IPS-20b (cell line): ENCODE results near the gene MANBA.
"Not testable (repeated sequence)": the region's sequence is repeated elsewhere in the genome, so short reads cannot be mapped to it uniquely, and the experiment has no call there.

Experiments
- H3K27ac ChIP-seq: one replicate; pipeline ENCODE4 v1.5.1; 2013; ENCODE audit warnings: low read length
- H3K27me3 ChIP-seq: 2 replicates; pipeline ENCODE4 v1.6.1; 2013; ENCODE audit warnings: mild to moderate bottlenecking, low read length, inconsistent platforms; ENCODE audit not compliant: insufficient read depth
- H3K36me3 ChIP-seq: 2 replicates; pipeline ENCODE4 v1.6.1; 2013; ENCODE audit warnings: low read depth, mild to moderate bottlenecking, inconsistent platforms, low read length, moderate library complexity; ENCODE audit not compliant: insufficient read depth
- H3K4me1 ChIP-seq: 2 replicates; pipeline ENCODE4 v1.6.1; 2013; ENCODE audit warnings: mild to moderate bottlenecking, control low read depth, inconsistent platforms, low read length, moderate library complexity; ENCODE audit not compliant: insufficient read depth
- H3K4me3 ChIP-seq: 2 replicates; pipeline ENCODE4 v1.5.1; 2013; ENCODE audit warnings: mild to moderate bottlenecking, low read length, inconsistent platforms
- H3K9ac ChIP-seq: 2 replicates; pipeline ENCODE4 v1.6.1; 2013; ENCODE audit warnings: low read depth, mild to moderate bottlenecking, inconsistent platforms, low read length, moderate library complexity
- H3K9me3 ChIP-seq: 2 replicates; pipeline ENCODE4 v1.6.1; 2013; ENCODE audit warnings: mild to moderate bottlenecking, low read depth, low read length, inconsistent platforms; ENCODE audit not compliant: insufficient read depth

The MANBA gene

DNA sequence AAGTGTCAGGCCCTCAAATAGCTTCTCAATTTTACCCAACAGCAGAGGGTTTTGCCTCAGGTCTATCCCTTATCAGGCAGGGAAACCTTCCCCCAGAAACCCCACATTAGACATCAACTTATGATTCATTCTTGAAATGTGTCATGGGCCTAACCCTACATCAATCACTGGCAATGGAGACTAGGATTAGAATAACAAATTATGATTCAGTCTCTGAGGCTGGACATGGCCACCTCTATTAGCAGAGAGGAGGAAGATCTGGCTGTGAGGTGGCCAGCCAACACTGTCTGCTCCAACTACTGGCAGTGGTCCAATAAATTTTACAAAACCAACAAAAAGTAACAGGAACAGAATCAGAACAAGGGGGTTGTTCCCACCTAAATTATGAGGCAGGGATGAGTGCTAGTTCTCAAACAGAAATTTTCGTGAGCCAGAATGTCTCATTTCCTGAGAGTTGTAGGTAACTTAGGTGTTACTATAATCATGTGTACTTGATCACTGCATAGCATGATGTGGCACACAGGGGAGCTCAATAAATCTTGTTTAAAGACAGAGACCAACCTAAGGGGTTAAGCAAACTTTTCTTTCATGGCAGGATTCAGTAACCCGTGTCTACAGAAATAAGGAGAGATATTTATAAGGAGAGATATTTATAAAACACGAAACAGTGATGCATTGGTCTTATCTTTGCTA is 132.8 kb downstream of the MANBA start:
- Histone ChIP-seq H3K4me1 (no peaks in the 10 kb centered on the region), H3K9ac (no peak overlapping the region), H3K36me3 (peaks cover 13% of the 10 kb centered on the region; the same call in 1 of the 2 replicates), H3K4me3 (no peak overlapping the region), H3K9me3 (no peaks in the 10 kb centered on the region), H3K27ac (no peak overlapping the region), H3K27me3 (no peaks in the 10 kb centered on the region)

GRCh38 chr4:102625232-102625930 is 135.4 kb downstream of the MANBA start:
- H3K9ac ChIP-seq: no peak overlapping the region
- no peaks in the 10 kb centered on the region for H3K9me3 ChIP-seq
- no peak overlapping the region for H3K27ac ChIP-seq
- no peak overlapping the region for H3K4me3 ChIP-seq
- H3K4me1 ChIP-seq: peaks cover 2% of the 10 kb centered on the region; the same call in 1 of the 2 replicates
- H3K36me3 ChIP-seq: no peaks in the 10 kb centered on the region
- no peaks in the 10 kb centered on the region for H3K27me3 ChIP-seq

GRCh38 chr4:102624505-102624904 is 136.3 kb downstream of the MANBA start:
- H3K36me3 ChIP-seq: no peaks in the 10 kb centered on the region
- H3K27me3 ChIP-seq: no peaks in the 10 kb centered on the region
- H3K9me3 ChIP-seq: no peaks in the 10 kb centered on the region
- H3K9ac ChIP-seq: no peak overlapping the region
- H3K4me3 ChIP-seq: no peak overlapping the region
- no peak overlapping the region for H3K27ac ChIP-seq
- peaks cover 3% of the 10 kb centered on the region; the same call in 1 of the 2 replicates for H3K4me1 ChIP-seq

DNA sequence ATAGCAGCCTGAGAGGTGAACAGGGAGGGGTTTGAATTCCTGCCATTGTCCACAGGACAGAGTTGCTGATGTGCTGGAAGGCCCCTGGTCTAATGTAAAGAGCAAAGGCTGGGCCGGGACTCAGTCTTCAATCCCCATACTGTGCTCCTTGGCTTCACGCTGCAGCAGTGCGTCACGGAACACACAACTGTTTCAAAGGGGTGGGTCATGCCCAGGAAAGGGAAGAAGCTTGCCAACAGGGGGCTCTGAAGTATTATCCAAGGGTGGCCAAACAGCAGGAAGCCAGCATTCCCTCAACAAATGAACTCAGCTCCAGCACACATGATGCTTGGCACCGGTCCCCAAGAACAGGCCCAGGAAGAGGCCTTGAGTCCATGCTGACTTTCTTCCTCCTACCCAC is 137.1 kb downstream of the MANBA start:
- H3K27ac ChIP-seq: no peak overlapping the region
- no peak overlapping the region for H3K4me3 ChIP-seq
- H3K9me3 ChIP-seq: no peaks in the 10 kb centered on the region
- no peak overlapping the region for H3K9ac ChIP-seq
- H3K27me3 ChIP-seq: no peaks in the 10 kb centered on the region
- H3K4me1 ChIP-seq: peaks cover 3% of the 10 kb centered on the region; the same call in 1 of the 2 replicates
- no peaks in the 10 kb centered on the region for H3K36me3 ChIP-seq

GRCh38 chr4:102620697-102621497 is 139.9 kb downstream of the MANBA start:
- peaks cover 10% of the 10 kb centered on the region for H3K4me1 ChIP-seq
- H3K9ac ChIP-seq: no peak overlapping the region
- no peaks in the 10 kb centered on the region for H3K36me3 ChIP-seq
- no peak overlapping the region for H3K27ac ChIP-seq
- no peaks in the 10 kb centered on the region for H3K27me3 ChIP-seq
- H3K9me3 ChIP-seq: no peaks in the 10 kb centered on the region
- no peak overlapping the region for H3K4me3 ChIP-seq

- H3K36me3 ChIP-seq, H3K9me3 ChIP-seq, H3K27ac ChIP-seq, H3K27me3 ChIP-seq, H3K9ac ChIP-seq, H3K4me3 ChIP-seq: not testable (repeated sequence)
- peaks cover 15% of the 10 kb centered on the region for H3K4me1 ChIP-seq
Measured at GRCh38 chr4:102619776-102620631, 140.8 kb downstream of the MANBA start.

GRCh38 chr4:102619021-102619420 is 141.7 kb downstream of the MANBA start:
- not testable (repeated sequence) for H3K27me3 ChIP-seq, H3K9me3 ChIP-seq, H3K4me3 ChIP-seq, H3K27ac ChIP-seq, H3K36me3 ChIP-seq, H3K9ac ChIP-seq
- peaks cover 20% of the 10 kb centered on the region for H3K4me1 ChIP-seq

DNA sequence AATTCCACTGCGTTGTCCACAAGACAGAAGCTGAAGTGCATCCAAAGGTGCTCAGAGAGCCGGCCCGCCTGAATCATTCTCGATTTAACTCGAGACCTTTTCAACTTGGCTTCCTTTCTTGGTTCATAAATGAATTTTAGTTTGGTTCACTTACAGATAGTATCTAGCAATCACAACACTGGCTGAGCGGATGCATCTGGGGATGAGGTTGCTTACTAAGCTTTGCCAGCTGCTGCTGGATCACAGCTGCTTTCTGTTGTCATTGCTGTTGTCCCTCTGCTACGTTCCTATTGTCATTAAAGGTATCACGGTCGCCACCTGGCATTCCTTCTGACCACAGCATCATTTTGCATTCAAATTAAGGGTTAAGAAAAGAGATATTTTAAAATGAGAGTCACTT is 144.1 kb downstream of the MANBA start:
- no peak overlapping the region for H3K4me3 ChIP-seq
- H3K9ac ChIP-seq: no peak overlapping the region
- H3K36me3 ChIP-seq: no peaks in the 10 kb centered on the region

DNA sequence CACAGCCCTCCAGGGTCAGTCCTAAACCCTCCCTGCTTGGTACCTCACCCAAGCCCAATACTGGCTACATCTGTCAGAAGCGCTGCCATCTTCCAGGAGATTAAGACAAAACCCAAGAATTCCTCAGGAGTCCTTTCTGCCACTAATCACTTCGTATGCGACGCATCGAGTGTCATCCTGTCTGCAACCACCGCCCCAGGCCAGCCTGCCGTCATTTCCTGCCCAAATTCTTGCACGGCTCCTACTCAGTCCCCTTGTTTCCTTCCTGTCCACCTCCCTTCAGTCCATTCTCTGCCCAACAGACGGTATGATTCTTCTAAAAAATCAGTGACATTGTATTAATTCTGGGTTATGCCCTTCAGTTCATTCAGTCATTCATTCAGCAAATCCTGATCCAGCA is 146.0 kb downstream of the MANBA start:
- H3K9me3 ChIP-seq: no peaks in the 10 kb centered on the region
- no peak overlapping the region for H3K4me3 ChIP-seq
- H3K27me3 ChIP-seq: no peaks in the 10 kb centered on the region
- peaks cover 17% of the 10 kb centered on the region; the same call in 1 of the 2 replicates for H3K4me1 ChIP-seq
- no peak overlapping the region for H3K9ac ChIP-seq
- H3K27ac ChIP-seq: no peak overlapping the region
- H3K36me3 ChIP-seq: no peaks in the 10 kb centered on the region; the same call in 1 of the 2 replicates

More for the DNA sequence above, 144.1 kb downstream of the MANBA start:
- Histone ChIP-seq H3K27me3 (no peaks in the 10 kb centered on the region), H3K4me1 (peaks cover 20% of the 10 kb centered on the region), H3K9me3 (no peaks in the 10 kb centered on the region), H3K27ac (no peak overlapping the region)

DNA sequence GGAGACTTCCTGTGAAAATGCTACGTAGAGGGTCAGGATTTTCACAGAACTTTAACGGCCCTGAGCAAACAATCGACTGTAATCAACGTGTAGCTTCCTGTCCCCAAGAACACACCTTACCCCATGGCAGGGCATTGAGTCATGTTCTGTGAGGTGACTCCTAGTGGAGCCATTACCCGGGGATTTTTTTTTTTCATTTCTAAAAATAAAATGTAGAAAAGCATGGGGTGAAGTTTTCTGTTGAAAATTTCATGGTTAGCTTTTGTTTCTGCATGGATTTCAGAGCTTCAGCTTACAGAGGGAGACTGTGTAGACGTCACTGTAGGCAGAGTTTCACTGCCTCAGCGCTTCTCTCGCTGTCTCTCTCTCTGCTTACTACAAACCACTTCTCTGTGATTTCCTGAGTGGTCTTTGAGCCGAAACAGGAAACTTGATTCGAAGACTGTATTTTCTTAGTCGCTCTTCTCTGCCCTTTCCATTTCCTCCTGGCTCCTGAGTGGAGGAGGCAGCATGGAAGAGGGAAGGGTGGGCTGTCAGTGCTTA is 147.9 kb downstream of the MANBA start:
- H3K4me1 ChIP-seq: peaks cover 17% of the 10 kb centered on the region; the same call in 1 of the 2 replicates
- H3K36me3 ChIP-seq: no peaks in the 10 kb centered on the region; the same call in 1 of the 2 replicates
- no peaks in the 10 kb centered on the region for H3K27me3 ChIP-seq
- no peak overlapping the region for H3K9ac ChIP-seq
- H3K27ac ChIP-seq: no peak overlapping the region
- H3K9me3 ChIP-seq: no peaks in the 10 kb centered on the region
- no peak overlapping the region for H3K4me3 ChIP-seq

DNA sequence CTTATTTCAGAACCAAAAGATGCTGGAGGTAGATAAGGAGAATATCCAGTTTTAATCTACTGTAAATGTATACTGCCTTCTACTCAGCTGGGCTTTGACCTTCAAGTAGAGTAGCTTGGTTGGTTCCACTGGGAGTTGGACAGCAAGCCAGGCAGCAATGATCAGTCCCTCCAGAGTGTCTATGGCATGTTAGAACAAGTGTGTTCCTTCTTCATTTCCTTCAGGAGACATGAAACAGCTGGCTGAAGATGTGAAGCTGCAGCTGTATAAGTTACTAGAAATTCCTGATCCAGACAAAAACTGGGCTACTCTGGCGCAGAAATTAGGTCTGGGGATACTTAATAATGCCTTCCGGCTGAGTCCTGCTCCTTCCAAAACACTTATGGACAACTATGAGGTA is 148.6 kb downstream of the MANBA start:
- Histone ChIP-seq H3K9me3 (no peaks in the 10 kb centered on the region), H3K27me3 (no peaks in the 10 kb centered on the region), H3K4me3 (no peak overlapping the region), H3K36me3 (no peaks in the 10 kb centered on the region; the same call in 1 of the 2 replicates), H3K9ac (no peak overlapping the region), H3K27ac (no peak overlapping the region), H3K4me1 (peaks cover 17% of the 10 kb centered on the region; the same call in 1 of the 2 replicates)
